SK-N-SH treated with all-trans-retinoic acid at 6 μM for 48 hours (cell line): Measurements from ENCODE around the gene TTC19.

ENCODE experiments used
- ARNTL ChIP-seq: fragments of 450-650 bp; formaldehyde crosslinking; IDR thresholded peaks from 2 replicates; pipeline ENCODE4 v1.5.0; 2020; ENCODE audit warnings: low read depth, mild to moderate bottlenecking, moderate library complexity, borderline replicate concordance
- BACH2 ChIP-seq: fragments of 250-450 bp; sonication (Bioruptor Pico); IDR thresholded peaks from 2 replicates; pipeline ENCODE4 v1.9.0; 2021; ENCODE audit warnings: mild to moderate bottlenecking, borderline replicate concordance
- OSR1 ChIP-seq: fragments of 250-450 bp; sonication (Bioruptor Pico); IDR thresholded peaks from 2 replicates; pipeline ENCODE4 v1.8.0; 2022; ENCODE audit warnings: moderate library complexity, mild to moderate bottlenecking, inconsistent platforms
- PATZ1 ChIP-seq: fragments of 250-450 bp; sonication (Bioruptor Pico); IDR thresholded peaks from 2 replicates; pipeline ENCODE4 v1.8.0; 2020; ENCODE audit warnings: mild to moderate bottlenecking, moderate library complexity, borderline replicate concordance
- PPARA ChIP-seq: fragments of 250-450 bp; sonication (Bioruptor Pico); IDR thresholded peaks from 2 replicates; pipeline ENCODE4 v1.5.0; 2020; ENCODE audit warnings: mild to moderate bottlenecking, borderline replicate concordance
- TCF4 ChIP-seq: fragments of 250-450 bp; sonication (Bioruptor Pico); IDR thresholded peaks from 2 replicates; pipeline ENCODE4 v1.8.0; 2021; ENCODE audit warnings: mild to moderate bottlenecking, moderate library complexity, borderline replicate concordance
- ZFP3 ChIP-seq: fragments of 250-450 bp; sonication (Bioruptor Pico); IDR thresholded peaks from 2 replicates; pipeline ENCODE4 v1.5.0; 2020; ENCODE audit warnings: mild to moderate bottlenecking, moderate library complexity
- ZNF565 ChIP-seq: fragments of 450-650 bp; formaldehyde crosslinking; conservative IDR thresholded peaks from 2 replicates; pipeline ENCODE4 v1.5.0; 2020; ENCODE audit warnings: low read depth, mild to moderate bottlenecking, moderate library complexity
- TF ChIP-seq, protein P1 (sequence below): fragments of 250-450 bp; sonication (Bioruptor Pico); IDR thresholded peaks from 2 replicates; pipeline ENCODE4 v1.5.1; 2021; ENCODE audit warnings: mild to moderate bottlenecking, moderate library complexity
- TF ChIP-seq, protein P2 (sequence below): fragments of 250-450 bp; sonication (Bioruptor Pico); IDR thresholded peaks from 2 replicates; pipeline ENCODE4 v1.8.0; 2021; ENCODE audit warnings: low read depth, mild to moderate bottlenecking, moderate library complexity, borderline replicate concordance
- TF ChIP-seq, protein P3 (sequence below): fragments of 250-450 bp; sonication (Bioruptor Pico); IDR thresholded peaks from 2 replicates; pipeline ENCODE4 v1.5.1; 2020; ENCODE audit warnings: low read depth, mild to moderate bottlenecking, moderate library complexity
- TF ChIP-seq, protein P4 (sequence below): fragments of 250-450 bp; sonication (Bioruptor Pico); IDR thresholded peaks from 2 replicates; pipeline ENCODE4 v1.5.0; 2020; ENCODE audit warnings: mild to moderate bottlenecking, moderate library complexity

DNA sequence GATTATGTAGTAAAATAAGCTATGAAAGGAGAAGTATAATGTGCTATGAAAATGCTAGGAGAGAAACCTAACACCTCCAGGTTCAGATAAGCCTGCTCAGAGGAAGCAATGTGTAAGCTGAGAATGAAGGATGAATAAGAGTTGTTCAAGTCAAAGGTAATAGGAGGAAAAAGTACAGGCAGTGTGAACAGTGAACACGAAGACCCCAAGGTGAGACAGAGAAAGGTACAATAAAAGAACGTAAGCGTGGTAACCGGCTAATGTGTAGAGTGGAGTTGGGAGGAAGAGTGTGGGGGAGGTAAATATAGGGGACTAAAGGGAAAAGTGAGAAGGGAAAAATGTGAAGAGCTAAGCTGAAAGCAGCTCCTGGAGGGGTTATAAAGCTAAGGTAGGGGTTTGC lies 74.2 kb downstream of the TTC19 start:
- TF ChIP-seq, protein P1, sequence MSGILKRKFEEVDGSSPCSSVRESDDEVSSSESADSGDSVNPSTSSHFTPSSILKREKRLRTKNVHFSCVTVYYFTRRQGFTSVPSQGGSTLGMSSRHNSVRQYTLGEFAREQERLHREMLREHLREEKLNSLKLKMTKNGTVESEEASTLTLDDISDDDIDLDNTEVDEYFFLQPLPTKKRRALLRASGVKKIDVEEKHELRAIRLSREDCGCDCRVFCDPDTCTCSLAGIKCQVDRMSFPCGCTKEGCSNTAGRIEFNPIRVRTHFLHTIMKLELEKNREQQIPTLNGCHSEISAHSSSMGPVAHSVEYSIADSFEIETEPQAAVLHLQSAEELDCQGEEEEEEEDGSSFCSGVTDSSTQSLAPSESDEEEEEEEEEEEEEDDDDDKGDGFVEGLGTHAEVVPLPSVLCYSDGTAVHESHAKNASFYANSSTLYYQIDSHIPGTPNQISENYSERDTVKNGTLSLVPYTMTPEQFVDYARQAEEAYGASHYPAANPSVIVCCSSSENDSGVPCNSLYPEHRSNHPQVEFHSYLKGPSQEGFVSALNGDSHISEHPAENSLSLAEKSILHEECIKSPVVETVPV (CRISPR knock-in tag) = no peak
- TF ChIP-seq TCF4 (CRISPR knock-in tag) = no peak
- no peak for TF ChIP-seq PATZ1 (CRISPR knock-in tag)
- no peak for TF ChIP-seq ZFP3
- TF ChIP-seq PPARA (CRISPR knock-in tag) = no peak
- TF ChIP-seq, protein P2, sequence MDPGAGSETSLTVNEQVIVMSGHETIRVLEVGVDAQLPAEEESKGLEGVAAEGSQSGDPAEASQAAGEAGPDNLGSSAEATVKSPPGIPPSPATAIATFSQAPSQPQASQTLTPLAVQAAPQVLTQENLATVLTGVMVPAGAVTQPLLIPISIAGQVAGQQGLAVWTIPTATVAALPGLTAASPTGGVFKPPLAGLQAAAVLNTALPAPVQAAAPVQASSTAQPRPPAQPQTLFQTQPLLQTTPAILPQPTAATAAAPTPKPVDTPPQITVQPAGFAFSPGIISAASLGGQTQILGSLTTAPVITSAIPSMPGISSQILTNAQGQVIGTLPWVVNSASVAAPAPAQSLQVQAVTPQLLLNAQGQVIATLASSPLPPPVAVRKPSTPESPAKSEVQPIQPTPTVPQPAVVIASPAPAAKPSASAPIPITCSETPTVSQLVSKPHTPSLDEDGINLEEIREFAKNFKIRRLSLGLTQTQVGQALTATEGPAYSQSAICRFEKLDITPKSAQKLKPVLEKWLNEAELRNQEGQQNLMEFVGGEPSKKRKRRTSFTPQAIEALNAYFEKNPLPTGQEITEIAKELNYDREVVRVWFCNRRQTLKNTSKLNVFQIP (CRISPR knock-in tag) = no peak
- no peak for TF ChIP-seq OSR1 (CRISPR knock-in tag)
- TF ChIP-seq ZNF565 (CRISPR knock-in tag) = no peak
- TF ChIP-seq, protein P3, sequence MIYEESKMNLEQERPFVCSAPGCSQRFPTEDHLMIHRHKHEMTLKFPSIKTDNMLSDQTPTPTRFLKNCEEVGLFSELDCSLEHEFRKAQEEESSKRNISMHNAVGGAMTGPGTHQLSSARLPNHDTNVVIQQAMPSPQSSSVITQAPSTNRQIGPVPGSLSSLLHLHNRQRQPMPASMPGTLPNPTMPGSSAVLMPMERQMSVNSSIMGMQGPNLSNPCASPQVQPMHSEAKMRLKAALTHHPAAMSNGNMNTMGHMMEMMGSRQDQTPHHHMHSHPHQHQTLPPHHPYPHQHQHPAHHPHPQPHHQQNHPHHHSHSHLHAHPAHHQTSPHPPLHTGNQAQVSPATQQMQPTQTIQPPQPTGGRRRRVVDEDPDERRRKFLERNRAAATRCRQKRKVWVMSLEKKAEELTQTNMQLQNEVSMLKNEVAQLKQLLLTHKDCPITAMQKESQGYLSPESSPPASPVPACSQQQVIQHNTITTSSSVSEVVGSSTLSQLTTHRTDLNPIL (CRISPR knock-in tag) = no peak
- TF ChIP-seq BACH2 (CRISPR knock-in tag) = no peak
- no peak for TF ChIP-seq ARNTL (CRISPR knock-in tag)
- TF ChIP-seq, protein P4, sequence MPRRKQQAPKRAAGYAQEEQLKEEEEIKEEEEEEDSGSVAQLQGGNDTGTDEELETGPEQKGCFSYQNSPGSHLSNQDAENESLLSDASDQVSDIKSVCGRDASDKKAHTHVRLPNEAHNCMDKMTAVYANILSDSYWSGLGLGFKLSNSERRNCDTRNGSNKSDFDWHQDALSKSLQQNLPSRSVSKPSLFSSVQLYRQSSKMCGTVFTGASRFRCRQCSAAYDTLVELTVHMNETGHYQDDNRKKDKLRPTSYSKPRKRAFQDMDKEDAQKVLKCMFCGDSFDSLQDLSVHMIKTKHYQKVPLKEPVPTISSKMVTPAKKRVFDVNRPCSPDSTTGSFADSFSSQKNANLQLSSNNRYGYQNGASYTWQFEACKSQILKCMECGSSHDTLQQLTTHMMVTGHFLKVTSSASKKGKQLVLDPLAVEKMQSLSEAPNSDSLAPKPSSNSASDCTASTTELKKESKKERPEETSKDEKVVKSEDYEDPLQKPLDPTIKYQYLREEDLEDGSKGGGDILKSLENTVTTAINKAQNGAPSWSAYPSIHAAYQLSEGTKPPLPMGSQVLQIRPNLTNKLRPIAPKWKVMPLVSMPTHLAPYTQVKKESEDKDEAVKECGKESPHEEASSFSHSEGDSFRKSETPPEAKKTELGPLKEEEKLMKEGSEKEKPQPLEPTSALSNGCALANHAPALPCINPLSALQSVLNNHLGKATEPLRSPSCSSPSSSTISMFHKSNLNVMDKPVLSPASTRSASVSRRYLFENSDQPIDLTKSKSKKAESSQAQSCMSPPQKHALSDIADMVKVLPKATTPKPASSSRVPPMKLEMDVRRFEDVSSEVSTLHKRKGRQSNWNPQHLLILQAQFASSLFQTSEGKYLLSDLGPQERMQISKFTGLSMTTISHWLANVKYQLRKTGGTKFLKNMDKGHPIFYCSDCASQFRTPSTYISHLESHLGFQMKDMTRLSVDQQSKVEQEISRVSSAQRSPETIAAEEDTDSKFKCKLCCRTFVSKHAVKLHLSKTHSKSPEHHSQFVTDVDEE (CRISPR knock-in tag) = no peak
